ENCODE results near the gene HLA-A. TPM values are rescaled to one million over a fixed set of nuclear protein-coding genes. Genes with fewer than 3 reads are reported as not detected.

Gene HLA-A
- total RNA-seq, 1 donor from 2014 or later: 1,705 TPM

DNA sequence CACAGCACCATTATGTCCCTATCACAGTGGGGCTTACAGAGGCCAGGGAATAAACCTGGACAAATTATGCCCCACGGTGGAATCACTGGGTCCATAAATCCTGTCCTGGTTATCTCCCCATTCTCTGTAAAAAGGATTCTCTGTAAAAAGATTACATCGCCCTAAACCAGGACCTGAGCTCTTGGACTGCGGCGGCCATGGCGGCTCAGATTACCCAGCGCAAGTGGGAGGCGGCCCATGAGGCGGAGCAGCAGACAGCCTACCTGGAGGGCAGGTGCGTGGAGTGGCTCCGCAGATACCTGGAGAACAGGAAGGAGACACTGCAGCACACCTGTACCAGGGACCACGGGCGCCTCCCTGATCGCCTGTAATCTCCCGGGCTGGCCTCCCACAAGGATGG lies 8.4 kb upstream of the HLA-A start:
- intact Hi-C loops (cut with micrococcal nuclease): no loop called here

DNA sequence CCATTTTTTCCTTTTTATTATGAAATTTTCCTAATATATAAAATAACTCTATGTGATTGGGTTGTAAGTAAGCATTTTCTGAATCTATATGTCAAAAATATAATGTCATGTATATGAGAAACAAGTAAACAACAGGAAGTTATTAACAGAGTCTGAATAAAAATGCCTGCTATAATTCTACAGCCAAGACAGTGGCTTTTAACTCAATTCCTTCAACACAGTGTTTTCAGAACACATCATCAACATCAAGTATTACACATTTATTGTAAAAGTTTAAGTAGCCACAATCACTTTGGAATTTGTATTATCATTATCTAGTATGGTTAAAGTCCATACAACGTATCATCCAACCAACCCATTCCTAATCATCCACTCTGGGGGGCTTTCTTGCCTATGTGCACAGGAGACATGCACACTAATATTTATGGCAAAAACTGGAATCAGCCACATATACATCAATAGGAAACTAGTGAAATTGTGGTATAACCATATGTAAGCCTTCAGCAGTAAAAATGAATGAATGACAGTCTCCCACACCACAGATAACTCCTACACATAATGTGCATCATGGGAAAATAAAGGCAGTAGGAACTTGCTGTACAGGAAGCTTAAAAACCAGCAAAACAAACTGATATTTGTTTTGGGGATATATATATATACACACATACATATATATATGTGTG lies 6.9 kb upstream of the HLA-A start:
- intact Hi-C loops (cut with micrococcal nuclease): no loop called here

DNA sequence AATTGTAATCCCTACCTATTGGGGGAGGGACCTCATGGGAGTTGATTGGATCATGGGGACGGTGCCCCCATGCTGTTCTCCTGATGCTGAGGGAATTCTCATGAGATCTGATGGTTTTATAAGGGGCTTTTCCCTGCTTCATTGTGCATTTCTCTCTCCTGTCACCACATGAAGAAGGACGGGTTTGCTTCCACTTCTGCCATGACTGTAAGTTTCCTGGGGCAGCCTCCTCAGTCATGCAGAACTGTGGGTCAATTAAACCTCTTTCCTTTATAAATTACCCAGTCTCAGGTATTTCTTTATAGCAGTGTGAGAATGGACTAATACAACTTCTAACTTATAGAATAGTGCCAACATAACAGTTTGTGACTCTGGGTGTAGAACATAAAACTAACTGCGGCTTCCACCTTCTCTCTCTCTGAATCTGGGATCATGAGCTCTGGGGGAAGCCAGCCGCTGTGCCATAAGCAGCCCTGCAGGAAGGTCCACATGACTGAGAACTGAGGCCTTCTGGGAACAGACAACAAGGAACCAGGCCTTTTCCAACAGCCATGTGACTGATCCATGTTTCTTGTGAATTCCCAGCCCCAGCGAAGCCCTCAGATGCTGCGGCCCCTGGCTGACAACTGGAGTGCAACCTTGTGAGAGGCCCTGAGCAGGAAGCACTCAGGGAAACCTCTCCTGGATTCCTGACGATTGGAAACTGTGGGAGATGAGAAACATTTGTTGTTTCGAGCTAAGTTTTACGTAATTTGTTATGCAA lies 3.4 kb upstream of the HLA-A start:
- intact Hi-C loops (cut with micrococcal nuclease): no loop called here

DNA sequence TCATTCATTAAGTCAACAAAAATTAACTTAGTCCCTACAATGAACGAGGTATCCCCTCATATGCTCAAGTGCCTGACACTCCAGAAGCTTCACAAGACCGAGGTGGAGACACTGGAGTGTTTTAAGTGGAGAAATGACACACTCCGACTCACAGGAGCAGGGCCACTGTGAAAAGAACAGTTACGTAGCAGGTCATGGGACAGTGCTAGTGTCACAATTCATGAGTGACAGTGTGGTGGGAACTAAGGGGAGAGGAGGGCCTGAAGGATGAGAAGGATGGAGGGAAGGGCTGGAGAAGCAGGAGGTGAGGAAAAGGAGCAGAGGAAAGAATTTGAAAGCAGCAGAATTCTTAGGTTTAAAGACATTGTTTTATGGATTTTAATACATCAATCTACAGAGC lies 1.3 kb upstream of the HLA-A start:
- intact Hi-C loops (cut with micrococcal nuclease): loop anchor here (5.0 to 10.0 kb wide), 3 partner anchors 94 to 274 kb away; partner anchors contain the start of genes HLA-F and TRIM26

DNA sequence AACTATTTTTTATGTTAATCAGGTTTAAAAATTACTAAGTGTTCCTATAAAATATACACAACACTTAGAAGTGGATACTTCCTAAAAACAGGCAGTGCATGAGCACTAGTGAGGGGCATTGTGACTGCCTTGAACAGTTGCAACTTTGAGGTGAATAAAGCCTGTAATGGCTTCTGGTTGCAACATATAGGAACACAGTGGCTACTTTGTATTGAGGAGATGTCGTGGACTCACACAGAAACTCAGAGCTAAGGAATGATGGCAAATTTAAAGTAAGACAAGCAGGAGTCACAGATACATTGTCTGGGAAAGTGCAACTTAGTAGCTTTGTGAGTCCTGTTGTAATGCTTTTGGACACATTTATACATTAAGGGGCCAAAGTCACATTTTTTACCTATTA lies 861 bp upstream of the HLA-A start:
- intact Hi-C loops (cut with micrococcal nuclease): loop anchor here (5.0 to 10.0 kb wide), 3 partner anchors 94 to 273 kb away; partner anchors contain the start of genes HLA-F and TRIM26

DNA sequence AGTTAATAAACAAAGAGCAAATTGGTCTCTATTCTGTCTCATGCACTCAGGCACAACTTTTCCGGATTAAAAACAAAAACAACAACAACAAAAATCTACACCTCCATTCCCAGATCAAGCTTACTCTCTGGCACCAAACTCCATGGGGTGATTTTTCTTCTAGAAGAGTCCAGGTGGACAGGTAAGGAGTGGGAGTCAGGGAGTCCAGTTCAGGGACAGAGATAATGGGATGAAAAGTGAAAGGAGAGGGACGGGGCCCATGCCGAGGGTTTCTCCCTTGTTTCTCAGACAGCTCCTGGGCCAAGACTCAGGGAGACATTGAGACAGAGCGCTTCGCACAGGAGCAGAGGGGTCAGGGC lies 437 bp upstream of the HLA-A start:
- intact Hi-C loops (cut with micrococcal nuclease): loop anchor here (1.0 to 10.0 kb wide), 7 partner anchors 15 to 273 kb away; partner anchors contain the start of genes HLA-F, POLR1H and TRIM26

DNA sequence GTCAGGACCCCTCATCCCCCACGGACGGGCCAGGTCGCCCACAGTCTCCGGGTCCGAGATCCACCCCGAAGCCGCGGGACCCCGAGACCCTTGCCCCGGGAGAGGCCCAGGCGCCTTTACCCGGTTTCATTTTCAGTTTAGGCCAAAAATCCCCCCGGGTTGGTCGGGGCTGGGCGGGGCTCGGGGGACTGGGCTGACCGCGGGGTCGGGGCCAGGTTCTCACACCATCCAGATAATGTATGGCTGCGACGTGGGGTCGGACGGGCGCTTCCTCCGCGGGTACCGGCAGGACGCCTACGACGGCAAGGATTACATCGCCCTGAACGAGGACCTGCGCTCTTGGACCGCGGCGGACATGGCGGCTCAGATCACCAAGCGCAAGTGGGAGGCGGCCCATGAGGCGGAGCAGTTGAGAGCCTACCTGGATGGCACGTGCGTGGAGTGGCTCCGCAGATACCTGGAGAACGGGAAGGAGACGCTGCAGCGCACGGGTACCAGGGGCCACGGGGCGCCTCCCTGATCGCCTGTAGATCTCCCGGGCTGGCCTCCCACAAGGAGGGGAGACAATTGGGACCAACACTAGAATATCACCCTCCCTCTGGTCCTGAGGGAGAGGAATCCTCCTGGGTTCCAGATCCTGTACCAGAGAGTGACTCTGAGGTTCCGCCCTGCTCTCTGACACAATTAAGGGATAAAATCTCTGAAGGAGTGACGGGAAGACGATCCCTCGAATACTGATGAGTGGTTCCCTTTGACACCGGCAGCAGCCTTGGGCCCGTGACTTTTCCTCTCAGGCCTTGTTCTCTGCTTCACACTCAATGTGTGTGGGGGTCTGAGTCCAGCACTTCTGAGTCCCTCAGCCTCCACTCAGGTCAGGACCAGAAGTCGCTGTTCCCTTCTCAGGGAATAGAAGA lies 978 bp downstream of the HLA-A start:
- intact Hi-C loops (cut with micrococcal nuclease): loop anchor here (2.0 to 10.0 kb wide), 4 partner anchors 55 to 271 kb away; partner anchors contain the start of genes HLA-F and TRIM26

DNA sequence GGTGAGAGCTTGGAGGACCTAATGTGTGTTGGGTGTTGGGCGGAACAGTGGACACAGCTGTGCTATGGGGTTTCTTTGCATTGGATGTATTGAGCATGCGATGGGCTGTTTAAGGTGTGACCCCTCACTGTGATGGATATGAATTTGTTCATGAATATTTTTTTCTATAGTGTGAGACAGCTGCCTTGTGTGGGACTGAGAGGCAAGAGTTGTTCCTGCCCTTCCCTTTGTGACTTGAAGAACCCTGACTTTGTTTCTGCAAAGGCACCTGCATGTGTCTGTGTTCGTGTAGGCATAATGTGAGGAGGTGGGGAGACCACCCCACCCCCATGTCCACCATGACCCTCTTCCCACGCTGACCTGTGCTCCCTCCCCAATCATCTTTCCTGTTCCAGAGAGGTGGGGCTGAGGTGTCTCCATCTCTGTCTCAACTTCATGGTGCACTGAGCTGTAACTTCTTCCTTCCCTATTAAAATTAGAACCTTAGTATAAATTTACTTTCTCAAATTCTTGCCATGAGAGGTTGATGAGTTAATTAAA lies 3.0 kb downstream of the HLA-A start:
- intact Hi-C loops (cut with micrococcal nuclease): loop anchor here (10.0 kb wide), 1 partner anchor 269 kb away; the partner anchor contains the start of gene TRIM26

DNA sequence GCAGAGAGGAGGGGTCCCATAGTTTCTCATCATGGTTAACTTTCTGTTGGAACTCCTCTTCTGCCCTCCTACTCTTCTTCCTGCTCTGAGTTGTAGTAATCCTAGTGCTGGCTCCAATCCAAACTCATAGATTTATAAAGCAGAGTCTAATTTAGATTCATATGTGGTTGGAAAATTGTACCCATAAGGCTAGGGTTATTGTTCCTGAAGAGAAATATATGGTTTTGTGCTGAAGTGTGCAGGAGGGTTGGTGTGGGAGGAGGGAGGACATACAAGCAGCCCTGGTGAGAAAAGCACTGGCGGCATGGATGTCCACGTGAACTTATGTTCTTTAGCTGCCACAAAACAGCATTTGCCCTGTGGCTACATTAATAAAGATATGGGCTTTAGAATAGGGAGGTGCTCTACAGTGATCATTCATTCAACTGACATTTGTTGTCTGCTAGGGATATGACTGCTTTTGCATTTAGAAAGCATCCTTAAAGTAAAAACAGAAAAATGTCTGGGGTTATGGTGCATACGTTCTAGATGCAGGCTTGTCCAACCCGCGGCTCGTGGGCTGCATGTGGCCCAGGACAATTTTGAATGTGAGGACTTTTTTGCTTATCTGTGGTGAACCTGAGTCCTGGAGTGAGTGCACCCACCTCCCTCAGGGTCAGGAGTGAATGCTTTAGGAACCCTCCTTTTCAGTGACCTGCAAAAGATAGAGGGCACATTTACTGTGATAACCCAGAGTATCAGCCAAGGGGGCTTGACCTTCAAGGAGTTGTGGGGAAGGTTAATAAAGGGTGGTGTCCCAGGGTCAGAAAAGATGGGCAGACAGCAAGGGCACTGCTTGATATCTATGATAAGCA lies 4.1 kb downstream of the HLA-A start:
- intact Hi-C loops (cut with micrococcal nuclease): loop anchor here (10.0 kb wide), 1 partner anchor 268 kb away; the partner anchor contains the start of gene TRIM26

DNA sequence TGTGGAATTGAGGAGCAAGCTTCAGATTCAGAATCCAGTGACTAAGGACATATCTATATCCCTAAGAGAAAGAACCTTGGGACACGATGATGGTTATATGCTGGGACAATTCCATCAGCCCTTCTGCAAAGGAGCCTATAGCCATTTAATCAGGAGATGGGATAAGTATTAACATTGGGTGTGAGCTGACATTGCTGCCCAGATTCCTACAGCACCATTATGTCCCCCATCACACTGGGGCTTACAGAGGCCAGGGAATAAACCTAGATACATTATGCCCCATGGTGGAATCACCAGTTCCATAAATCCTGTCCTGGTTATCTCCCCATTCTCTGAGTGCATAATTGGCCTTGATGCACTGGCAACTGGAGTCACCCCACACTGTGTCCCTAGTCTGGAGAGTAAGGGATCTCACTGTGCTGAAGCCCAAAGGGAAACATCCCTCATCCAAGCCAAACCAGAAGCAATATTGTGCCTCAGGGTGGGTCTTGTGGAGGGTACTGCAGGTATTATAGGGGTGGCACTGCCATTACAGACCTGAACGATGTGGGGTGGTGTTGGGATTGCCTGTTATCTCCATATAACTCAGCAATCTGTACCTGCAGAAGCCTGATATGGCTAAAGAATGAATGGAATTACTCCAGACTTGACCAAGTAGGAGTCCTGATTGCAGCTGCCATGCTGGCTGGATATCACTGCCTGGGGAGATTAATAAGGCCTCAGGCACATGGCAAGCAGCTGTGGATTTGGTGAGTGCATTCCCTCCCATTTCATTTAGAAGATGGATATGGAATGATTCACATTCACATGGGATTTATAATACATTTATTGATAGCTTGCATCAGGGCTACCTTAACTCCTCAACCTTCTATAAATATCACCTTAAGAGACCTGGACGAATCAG lies 5.0 kb downstream of the HLA-A start:
- intact Hi-C loops (cut with micrococcal nuclease): loop anchor here (10.0 kb wide), 1 partner anchor 267 kb away; the partner anchor contains the start of gene TRIM26

DNA sequence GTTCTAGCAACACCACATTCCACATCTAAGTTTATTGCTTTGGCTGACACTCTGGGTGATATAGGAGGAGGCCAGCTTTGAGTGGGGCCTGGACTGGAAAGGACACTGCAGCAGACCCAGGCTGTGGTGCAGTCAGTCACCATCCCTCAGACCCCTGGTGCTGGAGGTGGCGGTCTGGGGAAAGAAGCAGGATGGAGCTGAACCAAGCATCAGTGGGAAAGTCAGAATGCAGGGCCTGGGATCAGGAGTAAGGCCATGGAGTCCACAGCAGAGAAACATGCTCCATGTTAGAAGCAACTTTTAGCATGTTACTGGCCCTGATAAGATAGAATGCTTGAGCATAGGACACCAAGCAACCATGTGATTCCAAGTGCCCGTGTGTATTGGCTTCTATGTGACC lies 5.9 kb downstream of the HLA-A start:
- intact Hi-C loops (cut with micrococcal nuclease): loop anchor here (10.0 kb wide), 1 partner anchor 267 kb away; the partner anchor contains the start of gene TRIM26

DNA sequence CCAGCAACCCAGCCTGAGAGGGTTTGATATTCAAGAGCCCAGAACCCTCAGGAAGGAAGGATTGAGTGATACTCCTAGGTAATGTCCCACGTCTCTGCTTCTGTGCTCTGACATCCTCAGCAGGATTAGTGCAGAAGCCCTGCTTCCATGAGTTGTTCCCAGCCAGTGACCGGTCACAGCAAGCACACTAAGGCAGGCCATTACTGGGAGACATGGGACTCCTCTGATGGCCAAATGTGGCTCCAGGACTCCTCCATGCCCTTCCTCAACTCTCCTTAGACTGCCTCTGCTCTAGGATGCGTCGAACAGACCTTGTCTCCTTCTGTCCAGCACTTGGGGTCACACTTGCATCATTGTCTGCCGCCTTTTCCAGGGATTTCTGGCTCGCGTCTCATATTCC lies 7.6 kb downstream of the HLA-A start:
- intact Hi-C loops (cut with micrococcal nuclease): loop anchor here (10.0 kb wide), 1 partner anchor 265 kb away; the partner anchor contains the start of gene TRIM26

DNA sequence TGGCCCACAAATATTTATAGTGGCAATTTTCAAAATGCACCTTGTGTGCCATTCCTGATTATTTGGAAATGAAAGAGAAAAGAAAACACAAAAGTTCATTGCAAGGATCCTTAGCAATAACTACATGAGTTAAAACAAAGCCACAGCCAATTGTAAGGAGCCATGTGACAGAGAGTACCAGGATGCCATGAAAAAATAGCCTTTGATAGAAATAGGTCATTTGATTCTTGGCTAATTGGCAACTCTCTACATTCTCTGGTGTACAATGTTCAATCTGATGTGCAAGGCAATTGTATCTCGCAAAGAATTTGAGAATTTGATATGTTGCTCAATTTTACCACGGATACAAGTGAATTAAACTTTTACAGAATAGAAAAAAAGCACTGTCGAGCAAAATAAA lies 9.6 kb downstream of the HLA-A start:
- intact Hi-C loops (cut with micrococcal nuclease): no loop called here

DNA sequence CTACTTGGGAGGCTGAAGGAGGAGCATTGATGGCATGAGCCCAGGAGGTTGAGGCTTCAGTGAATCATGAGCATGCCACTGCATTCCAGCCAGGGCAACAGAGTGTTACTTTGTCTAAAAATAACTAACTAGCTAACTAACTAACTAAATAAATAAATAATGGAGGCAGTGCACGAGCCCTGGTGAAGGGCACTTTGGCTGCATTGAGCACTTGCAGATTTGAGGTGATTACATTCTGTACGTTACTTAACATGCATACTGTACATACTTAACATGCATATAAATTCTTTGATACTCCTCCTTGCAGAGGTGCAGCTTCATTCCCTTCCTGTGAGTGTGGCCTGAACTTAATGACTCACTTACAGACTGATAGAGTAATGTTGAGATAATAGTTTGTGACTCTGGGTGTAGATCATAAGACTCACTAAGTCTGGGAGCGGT lies 10.7 kb downstream of the HLA-A start:
- intact Hi-C loops (cut with micrococcal nuclease): no loop called here

DNA sequence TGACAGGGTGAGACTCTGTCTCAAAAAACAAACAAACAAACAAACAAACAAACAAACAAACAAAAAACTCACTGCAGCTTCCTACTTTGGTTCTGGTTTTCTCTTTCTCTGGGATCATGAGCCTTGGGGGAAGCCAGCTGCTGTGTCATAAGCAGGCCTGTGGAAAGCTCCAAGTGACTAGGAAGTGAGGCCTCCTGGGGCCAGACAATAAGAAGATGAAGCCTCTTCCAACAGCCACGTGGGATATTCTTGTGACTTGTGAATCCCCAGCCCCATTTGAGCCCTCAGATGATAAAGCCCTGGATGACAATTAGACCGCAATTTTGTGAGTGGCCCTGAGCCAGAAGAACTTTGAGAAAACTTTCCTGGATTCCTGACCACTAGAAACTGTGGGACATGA lies 11.4 kb downstream of the HLA-A start:
- intact Hi-C loops (cut with micrococcal nuclease): no loop called here

DNA sequence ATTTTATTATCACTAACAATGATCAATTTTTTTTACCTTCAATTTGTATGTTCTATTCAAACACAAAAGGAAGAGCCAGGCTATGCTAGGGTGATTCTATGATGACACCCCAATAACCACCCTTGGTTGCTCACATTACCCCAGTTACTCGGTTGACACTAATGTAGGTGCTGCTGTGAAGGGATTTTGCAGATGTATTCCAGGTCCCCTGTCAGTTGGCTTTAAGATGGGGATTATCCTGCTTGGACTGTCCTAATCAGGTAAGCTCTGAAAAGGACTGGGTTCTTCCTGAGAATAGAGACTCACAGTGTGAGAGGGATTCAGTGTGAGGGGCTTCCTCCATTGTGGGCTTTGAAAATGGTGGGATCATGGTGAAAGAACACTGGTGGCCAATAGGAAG lies 11.9 kb downstream of the HLA-A start:
- intact Hi-C loops (cut with micrococcal nuclease): no loop called here

DNA sequence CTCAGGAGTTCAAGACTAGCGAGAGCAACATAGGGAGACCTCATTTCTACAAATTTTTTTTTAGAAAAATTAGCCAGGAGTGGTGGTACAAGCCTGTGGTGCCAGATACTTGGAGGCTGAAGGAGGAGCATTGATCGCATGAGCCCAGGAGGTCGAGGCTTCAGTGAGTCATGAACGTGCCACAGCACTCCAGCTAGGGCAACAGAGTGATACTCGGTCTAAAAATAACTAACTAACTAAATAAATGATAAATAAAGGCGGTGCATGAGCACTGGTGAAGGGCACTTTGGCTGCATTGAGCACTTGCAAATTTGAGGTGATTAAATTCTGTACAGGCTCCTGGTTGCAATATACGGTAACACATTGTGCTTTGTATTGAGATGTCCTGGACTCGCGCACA lies 13.5 kb downstream of the HLA-A start:
- intact Hi-C loops (cut with micrococcal nuclease): no loop called here

DNA sequence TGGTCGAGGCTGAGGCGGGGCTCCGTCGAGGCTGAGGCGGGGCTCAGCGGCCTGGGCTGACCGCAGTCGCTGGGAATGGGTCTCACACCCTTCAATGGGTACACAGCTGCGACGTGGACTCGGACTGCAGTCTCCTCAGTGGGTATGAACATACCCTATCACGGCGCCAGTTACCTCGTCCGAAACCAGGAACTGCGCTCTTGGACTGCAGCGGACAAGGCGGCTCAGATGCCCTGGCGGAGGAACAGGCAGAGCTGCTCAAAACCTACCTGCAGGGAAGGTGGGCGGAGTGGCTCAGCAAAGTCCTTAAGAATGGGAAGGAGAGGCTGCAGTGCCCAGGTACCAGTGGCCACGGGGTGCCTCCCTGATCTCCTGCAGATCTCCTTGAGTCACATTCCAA lies 14.2 kb downstream of the HLA-A start:
- intact Hi-C loops (cut with micrococcal nuclease): no loop called here

DNA sequence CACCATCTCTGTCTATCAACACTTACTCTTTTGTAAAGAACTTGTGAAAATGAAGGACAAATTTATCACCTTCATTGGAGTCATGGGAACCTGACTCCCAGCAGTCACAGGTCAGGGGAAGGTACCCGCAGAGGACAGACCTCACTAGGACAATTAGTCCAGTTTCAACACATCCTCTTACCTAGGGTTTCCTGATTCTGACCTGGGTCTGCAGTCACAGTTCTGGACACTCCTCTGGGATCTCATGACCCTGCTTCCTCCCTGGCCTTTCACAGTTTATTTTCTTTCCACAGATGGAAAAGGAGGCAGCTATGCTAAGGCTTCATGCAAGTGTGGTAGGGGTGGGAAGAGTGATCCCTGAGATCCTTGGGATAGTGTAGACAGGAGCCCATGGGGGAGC lies 15.7 kb downstream of the HLA-A start:
- intact Hi-C loops (cut with micrococcal nuclease): no loop called here
